ENCODE results near the gene LRRIQ1.

The LRRIQ1 gene

GRCh38 chr12:85065837-85066482, 29.8 kb downstream of the LRRIQ1 start:
- no peak for DNase-seq (ENCODE audit: low spot score)
- no peak for TF ChIP-seq CTCF (IDR thresholded peaks at IDR 0.05; ENCODE audit: extremely low read depth, insufficient read depth, missing control alignments)
- in situ Hi-C loops (cut with MboI; ENCODE audit: low pct_unique_long_range_greater_than_20kb, low sequenced_read_pairs, unreplicated experiment), result no loop called here

DNA sequence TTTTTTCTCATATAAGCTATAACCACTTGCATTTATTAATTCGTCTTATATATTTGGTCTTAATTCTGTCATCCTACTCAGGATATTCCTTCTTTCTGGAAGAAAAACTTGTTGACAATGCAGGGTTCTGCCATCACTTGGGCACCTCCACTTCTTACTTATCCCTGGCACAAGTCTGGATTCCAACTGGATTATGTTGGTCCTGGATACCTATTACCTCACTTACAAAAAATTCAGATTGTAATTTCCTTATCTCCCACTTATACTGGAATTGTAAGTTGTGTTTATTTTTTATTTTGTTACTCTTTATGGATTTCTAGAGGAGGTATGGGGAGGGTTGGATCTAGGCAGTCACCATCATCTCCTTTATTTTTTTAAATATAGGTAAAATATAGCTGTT, 36.7 kb downstream of the LRRIQ1 start:
- in situ Hi-C loops (cut with MboI; ENCODE audit: low pct_unique_long_range_greater_than_20kb, low sequenced_read_pairs, unreplicated experiment), result no loop called here
- DNase-seq (ENCODE audit: low spot score), result no peak
- no peak for TF ChIP-seq CTCF (IDR thresholded peaks at IDR 0.05; ENCODE audit: extremely low read depth, insufficient read depth, missing control alignments)

GRCh38 chr12:85076688-85077430, 40.7 kb downstream of the LRRIQ1 start:
- TF ChIP-seq CTCF (IDR thresholded peaks at IDR 0.05; ENCODE audit: extremely low read depth, insufficient read depth, missing control alignments), result peak; percentile 53
- in situ Hi-C loops (cut with MboI; ENCODE audit: low pct_unique_long_range_greater_than_20kb, low sequenced_read_pairs, unreplicated experiment), result no loop called here
- peak; percentile 19 for DNase-seq (ENCODE audit: low spot score)

GRCh38 chr12:85085066-85085465, 48.9 kb downstream of the LRRIQ1 start:
- TF ChIP-seq CTCF (IDR thresholded peaks at IDR 0.05; ENCODE audit: extremely low read depth, insufficient read depth, missing control alignments), result no peak
- in situ Hi-C loops (cut with MboI; ENCODE audit: low pct_unique_long_range_greater_than_20kb, low sequenced_read_pairs, unreplicated experiment), result no loop called here
- DNase-seq (ENCODE audit: low spot score), result no peak

GRCh38 chr12:85089792-85090191, 53.6 kb downstream of the LRRIQ1 start:
- in situ Hi-C loops (cut with MboI; ENCODE audit: low pct_unique_long_range_greater_than_20kb, low sequenced_read_pairs, unreplicated experiment), result no loop called here
- no peak for TF ChIP-seq CTCF (IDR thresholded peaks at IDR 0.05; ENCODE audit: extremely low read depth, insufficient read depth, missing control alignments)
- no peak for DNase-seq (ENCODE audit: low spot score)

DNA sequence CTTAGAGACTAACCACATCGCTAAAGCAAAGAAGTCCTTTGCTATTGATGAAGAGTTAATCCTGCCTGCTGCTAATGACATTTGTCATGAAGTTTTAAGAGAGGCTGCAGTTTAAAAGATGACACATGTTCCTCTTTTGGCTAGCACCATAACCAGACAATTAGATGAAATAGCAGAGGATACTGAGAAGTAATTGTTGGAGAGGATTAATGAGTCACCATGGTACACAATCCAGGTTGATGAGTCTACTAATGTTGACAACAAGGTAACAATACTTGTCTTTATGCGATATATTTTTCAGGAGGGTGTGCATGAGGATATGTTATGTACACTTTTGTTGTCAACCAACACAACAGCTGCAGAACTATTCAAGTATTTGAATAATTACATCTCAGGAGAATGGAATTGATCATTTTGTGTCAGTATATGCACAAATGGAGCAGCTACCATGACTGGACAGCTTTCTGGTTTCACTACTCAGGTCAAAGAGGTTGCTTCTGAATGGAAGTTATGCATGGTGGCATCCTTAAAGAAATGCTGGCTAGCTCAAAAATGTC, 56.7 kb downstream of the LRRIQ1 start:
- no peak for TF ChIP-seq CTCF (IDR thresholded peaks at IDR 0.05; ENCODE audit: extremely low read depth, insufficient read depth, missing control alignments)
- in situ Hi-C loops (cut with MboI; ENCODE audit: low pct_unique_long_range_greater_than_20kb, low sequenced_read_pairs, unreplicated experiment), result no loop called here
- DNase-seq (ENCODE audit: low spot score), result no peak

Measured in GM13977 (cell line).